ENCODE data around the gene MINDY3. TPM values are rescaled to one million over a fixed set of nuclear protein-coding genes. Genes with fewer than 3 reads are reported as not detected.
"Not testable (repeated sequence)": the region's sequence is repeated elsewhere in the genome, so short reads cannot be mapped to it uniquely, and the experiment has no call there.

The MINDY3 gene
- total RNA-seq, 4 donors from 2014 or later, result 19.6 to 38.6 (median 24.2) TPM

- ATAC-seq (ENCODE audit: low FRiP score) (no peak), DNase-seq (ENCODE audit: low spot score) (no peak)
- TF ChIP-seq CTCF (IDR thresholded peaks at IDR 0.05), result no peak
These were observed 3.2 kb downstream of the MINDY3 start for GRCh38 chr10:15857107-15857575.

GRCh38 chr10:15856328-15857015, 3.8 kb downstream of the MINDY3 start:
- no peak for TF ChIP-seq CTCF (IDR thresholded peaks at IDR 0.05)
- DNase-seq (ENCODE audit: low spot score) (no peak), ATAC-seq (ENCODE audit: low FRiP score) (no peak)

- ATAC-seq (ENCODE audit: low FRiP score), result no peak
- no peak for DNase-seq (ENCODE audit: low spot score)
- TF ChIP-seq CTCF (IDR thresholded peaks at IDR 0.05), result no peak
These were observed 6.5 kb downstream of the MINDY3 start for GRCh38 chr10:15853800-15854199.

GRCh38 chr10:15852111-15852557, 8.2 kb downstream of the MINDY3 start:
- no peak for TF ChIP-seq CTCF (IDR thresholded peaks at IDR 0.05)
- DNase-seq (ENCODE audit: low spot score) (no peak), ATAC-seq (ENCODE audit: low FRiP score) (no peak)

GRCh38 chr10:15850337-15850978, 9.8 kb downstream of the MINDY3 start:
- ATAC-seq (ENCODE audit: low FRiP score); DNase-seq (ENCODE audit: low spot score): not testable (repeated sequence)

GRCh38 chr10:15849316-15849715, 11.0 kb downstream of the MINDY3 start:
- no peak for TF ChIP-seq CTCF (IDR thresholded peaks at IDR 0.05)
- DNase-seq (ENCODE audit: low spot score), result no peak
- ATAC-seq (ENCODE audit: low FRiP score), result no peak

GRCh38 chr10:15847481-15847880, 12.8 kb downstream of the MINDY3 start:
- TF ChIP-seq CTCF (IDR thresholded peaks at IDR 0.05), result no peak
- no peak for DNase-seq (ENCODE audit: low spot score)
- ATAC-seq (ENCODE audit: low FRiP score), result no peak
